Endothelial cell of umbilical vein (primary cell): Measurements from ENCODE around the gene CERS3. TPM values are rescaled to one million over a fixed set of nuclear protein-coding genes. Genes with fewer than 3 reads are reported as not detected.

Experiments used
- BruUV-seq: library from RNA; stranded (reverse); fragments of 400-500 nt; replicated peaks from 2 replicates; lab custom pipeline; 2021; lab: Mats Ljungman, UMichigan
- CTCF ChIA-PET: fragments of 300-600, 350-600 bp; sonication (Branson Sonifier 250); formaldehyde crosslinking; loops from one replicate; lab custom pipeline; 2021; ENCODE audit warnings: antibody characterized with exemption, inconsistent platforms; lab: Charles Lee
- POLR2A ChIA-PET: fragments of 300-600, 350-600 bp; sonication (Branson Sonifier 250); formaldehyde crosslinking; loops from one replicate; lab custom pipeline; 2021; ENCODE audit warnings: antibody characterized with exemption, inconsistent platforms; lab: Charles Lee
- DNase-seq: peaks from one replicate; pipeline ENCODE4 v3.0.0-alpha.2; 2011; ENCODE audit warnings: low read depth, low spot score
- FAIRE-seq: peaks from 2 replicates; lab custom pipeline; 2011; peaks lifted over from hg19 to GRCh38; lab: Jason Lieb, UNC
- H2AFZ ChIP-seq: 2 replicates; pipeline ENCODE4 v1.6.0; 2012; ENCODE audit warnings: low read depth, low read length, control low read depth, inconsistent platforms
- H3K27ac ChIP-seq: 2 replicates; pipeline ENCODE4 v1.5.1; 2011; ENCODE audit warnings: low read depth, mild to moderate bottlenecking, control low read depth, low read length, moderate library complexity; ENCODE audit not compliant: insufficient read depth
- H3K27me3 ChIP-seq, 2 experiments: 2 replicates each; pipeline versions ENCODE4 v1.6.0 to v1.6.1; 2011; ENCODE audit warnings: low read length in 2 of 2, mixed read lengths in 1 of 2; ENCODE audit not compliant: control insufficient read depth in 2 of 2, insufficient read depth in 2 of 2
- H3K36me3 ChIP-seq, 2 experiments: 2 replicates in 1 of 2; 3 replicates in 1 of 2; pipeline ENCODE4 v1.5.1; 2011; ENCODE audit warnings: low read length in 2 of 2, mild to moderate bottlenecking in 1 of 2, moderate library complexity in 1 of 2; ENCODE audit not compliant: control insufficient read depth in 2 of 2, insufficient read depth in 2 of 2; ENCODE audit errors: extremely low read depth in 1 of 2
- H3K4me1 ChIP-seq: 3 replicates; pipeline ENCODE4 v1.5.1; 2011; ENCODE audit warnings: mild to moderate bottlenecking, low read length; ENCODE audit not compliant: control insufficient read depth, insufficient read depth; ENCODE audit errors: extremely low read depth
- H3K4me2 ChIP-seq: 2 replicates; pipeline ENCODE4 v1.6.1; 2011; ENCODE audit warnings: low read length, control low read depth, mixed read lengths; ENCODE audit not compliant: insufficient read depth
- H3K4me3 ChIP-seq, 3 experiments: fragments of 200-600 bp in 1 of 3; sonication (generic), shearing (Covaris generic) in 1 of 3; replicated peaks in 1 of 3; 2 replicates each; pipeline ENCODE4 v1.5.1; 2011 to 2016; ENCODE audit warnings: control low read depth in 3 of 3, low read length in 3 of 3, mild to moderate bottlenecking in 2 of 3, inconsistent platforms in 1 of 3, low read depth in 1 of 3, moderate library complexity in 1 of 3; ENCODE audit not compliant: insufficient read depth in 1 of 3
- H3K79me2 ChIP-seq: 2 replicates; pipeline ENCODE4 v1.6.0; 2012; ENCODE audit warnings: low read length, inconsistent platforms; ENCODE audit not compliant: control insufficient read depth, insufficient read depth
- H3K9ac ChIP-seq: replicated peaks from 2 replicates; pipeline ENCODE3; 2011; ENCODE audit warnings: low read length, control low read depth; ENCODE audit not compliant: insufficient read depth; ENCODE audit errors: extremely low read depth
- H3K9me1 ChIP-seq: replicated peaks from 3 replicates; pipeline ENCODE4 v1.6.0; 2011; ENCODE audit warnings: mild to moderate bottlenecking, low read length; ENCODE audit not compliant: control insufficient read depth, insufficient read depth; ENCODE audit errors: extremely low read depth
- H3K9me3 ChIP-seq: replicated peaks from 2 replicates; pipeline ENCODE4 v1.5.1; 2012; ENCODE audit warnings: low read length, inconsistent platforms; ENCODE audit not compliant: control insufficient read depth, insufficient read depth
- H4K20me1 ChIP-seq: replicated peaks from 2 replicates; pipeline ENCODE3; 2011; ENCODE audit warnings: mild to moderate bottlenecking, low read length; ENCODE audit not compliant: control insufficient read depth, insufficient read depth; ENCODE audit errors: extremely low read depth
- CTCF ChIP-seq, 2 donors: IDR thresholded peaks; 1 replicate in 1 of 2; 2 replicates in 1 of 2; pipeline ENCODE4 v1.5.1; 2011; ENCODE audit warnings: low read length in 2 of 2, mild to moderate bottlenecking in 2 of 2, moderate library complexity in 2 of 2, control low read depth in 1 of 2, inconsistent platforms in 1 of 2, low read depth in 1 of 2; ENCODE audit not compliant: insufficient read depth in 1 of 2; ENCODE audit errors: extremely low read depth in 1 of 2
- EZH2 ChIP-seq: IDR thresholded peaks from 2 replicates; pipeline ENCODE4 v1.6.1; 2012; ENCODE audit warnings: borderline replicate concordance, low read depth, mild to moderate bottlenecking, moderate library complexity, low read length, inconsistent platforms; ENCODE audit not compliant: severe bottlenecking
- FOS ChIP-seq: IDR thresholded peaks from 2 replicates; pipeline ENCODE4 v1.6.1; 2011; ENCODE audit warnings: mild to moderate bottlenecking, low read length, moderate library complexity, borderline replicate concordance; ENCODE audit not compliant: insufficient read depth
- GATA2 ChIP-seq: IDR thresholded peaks from 2 replicates; pipeline ENCODE4 v1.7.0; 2011; ENCODE audit warnings: low read depth, mild to moderate bottlenecking, moderate library complexity, mixed read lengths, low read length; ENCODE audit not compliant: insufficient read length, insufficient read depth
- JUN ChIP-seq: IDR thresholded peaks from 2 replicates; pipeline ENCODE4 v1.6.1; 2011; ENCODE audit warnings: borderline replicate concordance, low read depth; ENCODE audit not compliant: insufficient read length, insufficient read depth
- MAX ChIP-seq: IDR thresholded peaks from 2 replicates; pipeline ENCODE4 v1.6.1; 2011; ENCODE audit not compliant: insufficient read depth, insufficient read length
- MYC ChIP-seq: IDR thresholded peaks from one replicate; pipeline ENCODE4 v1.6.1; 2011; ENCODE audit warnings: mild to moderate bottlenecking, low read depth, low read length
- POLR2A ChIP-seq: IDR thresholded peaks from 2 replicates; pipeline ENCODE4 v1.6.1; 2012; ENCODE audit warnings: low read depth, mild to moderate bottlenecking, control low read depth, low read length
- POLR2AphosphoS5 ChIP-seq: IDR thresholded peaks from 2 replicates; pipeline ENCODE4 v1.6.1; 2012; ENCODE audit warnings: low read depth, mild to moderate bottlenecking, control low read depth, low read length, moderate library complexity; ENCODE audit not compliant: insufficient read depth
- dilution Hi-C: fragments of 300-500 bp; cut with MboI; formaldehyde crosslinking; loops from one replicate; pipeline ENCODE4 v1.15.0; 2019; ENCODE audit warnings: low sequenced_read_pairs; ENCODE audit not compliant: extremely low pct_ligation_motif_present
- intact Hi-C: fragments of 100-400 bp; cut with micrococcal nuclease; formaldehyde crosslinking; loops from one replicate; pipeline ENCODE4 v1.10.0; 2022
- polyA plus RNA-seq, 4 experiments: library from polyadenylated mRNA; depleted of rRNA in 3 of 4; stranded (reverse) in 3 of 4; unstranded in 1 of 4; fragments of >200 nt; gene quantifications; 2 replicates each; pipeline versions ENCODE4 v1.2.1 to v1.2.3, GENCODE V29; 2011 to 2012; ENCODE audit warnings: missing spikeins in 1 of 4
- total RNA-seq: library from RNA; stranded (reverse); gene quantifications from 2 replicates; pipeline ENCODE4 v1.2.3, GENCODE V29; 2021

Gene CERS3
- total and polyA plus RNA-seq, 2 donors (not counting 3 experiments of a cell fraction or from before 2014, with no cell fraction given): not detected

- Histone ChIP-seq H3K4me1 (no peaks in the 10 kb centered on the region), H3K9me1 (no peaks in the 10 kb centered on the region), H2AFZ (no peak overlapping the region), H3K4me2 (no peak overlapping the region), H3K4me3 (no peak overlapping the region), H3K27ac (no peak overlapping the region), H3K9ac (no peak overlapping the region), H3K27me3 (no peaks in the 10 kb centered on the region), H3K36me3 (no peaks in the 10 kb centered on the region), H3K9me3 (no peaks in the 10 kb centered on the region), H3K79me2 (no peaks in the 10 kb centered on the region), H4K20me1 (no peaks in the 10 kb centered on the region)
- intact Hi-C loops: no loop called here
- FAIRE-seq: no peak
- POLR2A ChIA-PET: no interaction called here
- no peak for DNase-seq
- CTCF ChIA-PET: no interaction called here
- dilution Hi-C loops: no loop called here
- no peak for TF ChIP-seq CTCF (IDR thresholded peaks at IDR 0.05; ENCODE audit: extremely low read depth in 1 of 2, insufficient read depth in 1 of 2, low read depth in 1 of 2, low read length in 2 of 2)
- no peak for TF ChIP-seq POLR2A
- TF ChIP-seq FOS: no peak
- no peak for TF ChIP-seq MAX
- TF ChIP-seq MYC: no peak
- TF ChIP-seq EZH2: no peak
- TF ChIP-seq GATA2: no peak
- TF ChIP-seq JUN: no peak
- no peak for TF ChIP-seq POLR2AphosphoS5
- BruUV-seq: no TSS peak
Measured at GRCh38 chr15:100484443-100484842, 44.3 kb downstream of the CERS3 start.
